22Rv1 (cell line): ENCODE measurements around the gene DNER.

Experiments
- ZFX ChIP-seq: fragments of 450-650 bp; IDR thresholded peaks from 2 replicates; pipeline ENCODE4 v1.6.1; 2017; ENCODE audit warnings: antibody characterized with exemption, borderline replicate concordance
- TF ChIP-seq, protein P1 (sequence below): fragments of 450-650 bp; IDR thresholded peaks from 2 replicates; pipeline ENCODE4 v1.5.1; 2017; ENCODE audit warnings: mild to moderate bottlenecking

DNA sequence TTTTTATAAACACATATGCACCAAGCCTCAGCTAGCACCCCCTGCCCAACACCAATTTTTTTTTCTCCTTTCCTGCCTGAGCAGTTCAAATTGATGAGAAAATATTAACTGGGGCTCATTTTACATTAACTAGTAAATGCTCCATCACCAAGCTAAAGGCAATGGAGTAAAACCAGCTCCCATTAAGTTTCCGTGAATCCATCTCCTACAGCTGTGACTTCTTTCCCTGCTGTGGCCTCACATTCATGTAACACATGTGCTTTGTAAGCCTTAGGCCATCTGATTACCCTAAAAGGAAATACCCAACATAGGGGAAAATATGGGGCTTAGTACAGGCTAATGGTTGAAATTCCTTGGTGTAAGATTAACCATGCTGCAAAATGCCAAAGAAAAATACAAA, 60.8 kb downstream of the DNER start:
- TF ChIP-seq, protein P1, sequence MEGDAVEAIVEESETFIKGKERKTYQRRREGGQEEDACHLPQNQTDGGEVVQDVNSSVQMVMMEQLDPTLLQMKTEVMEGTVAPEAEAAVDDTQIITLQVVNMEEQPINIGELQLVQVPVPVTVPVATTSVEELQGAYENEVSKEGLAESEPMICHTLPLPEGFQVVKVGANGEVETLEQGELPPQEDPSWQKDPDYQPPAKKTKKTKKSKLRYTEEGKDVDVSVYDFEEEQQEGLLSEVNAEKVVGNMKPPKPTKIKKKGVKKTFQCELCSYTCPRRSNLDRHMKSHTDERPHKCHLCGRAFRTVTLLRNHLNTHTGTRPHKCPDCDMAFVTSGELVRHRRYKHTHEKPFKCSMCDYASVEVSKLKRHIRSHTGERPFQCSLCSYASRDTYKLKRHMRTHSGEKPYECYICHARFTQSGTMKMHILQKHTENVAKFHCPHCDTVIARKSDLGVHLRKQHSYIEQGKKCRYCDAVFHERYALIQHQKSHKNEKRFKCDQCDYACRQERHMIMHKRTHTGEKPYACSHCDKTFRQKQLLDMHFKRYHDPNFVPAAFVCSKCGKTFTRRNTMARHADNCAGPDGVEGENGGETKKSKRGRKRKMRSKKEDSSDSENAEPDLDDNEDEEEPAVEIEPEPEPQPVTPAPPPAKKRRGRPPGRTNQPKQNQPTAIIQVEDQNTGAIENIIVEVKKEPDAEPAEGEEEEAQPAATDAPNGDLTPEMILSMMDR: no peak
- TF ChIP-seq ZFX: no peak
